K562 (cell line): ENCODE measurements around the gene SCAMP1. TPM values are rescaled to one million over a fixed set of nuclear protein-coding genes. Genes with fewer than 3 reads are reported as not detected.

Source experiments
- ATAC-seq: fragments of 200-7000 bp; cut with Tn5 transposase; 3 replicates; pipeline ENCODE4 v1.9.1; 2020; ENCODE audit warnings: moderate library complexity
- BruUV-seq: library from RNA; stranded (reverse); fragments of 400-500 nt; replicated peaks from 2 replicates; lab custom pipeline; 2021; lab: Mats Ljungman, UMichigan
- CTCF ChIA-PET: fragments of 300-600 bp; formaldehyde crosslinking; extraction: SDS; loops from one replicate; lab custom pipeline; 2021; ENCODE audit warnings: low intra/inter-chr PET ratio; lab: Yijun Ruan, JAX
- POLR2A ChIA-PET: fragments of 300-600, 350-650 bp; sonication (Branson Sonifier 250); formaldehyde crosslinking; extraction: SDS; loops from one replicate; lab custom pipeline; 2021; ENCODE audit warnings: antibody characterized with exemption, inconsistent platforms; lab: Yijun Ruan, JAX
- DNase-seq, 4 experiments: peaks; one replicate each; pipeline versions ENCODE4 v3.0.0 to v3.0.0-alpha.2; 2011 to 2018; ENCODE audit warnings: low spot score in 3 of 4, mixed read lengths in 3 of 4; ENCODE audit errors: extremely low read depth in 1 of 4
- FAIRE-seq: peaks from 2 replicates; lab custom pipeline; 2011; peaks lifted over from hg19 to GRCh38; lab: Jason Lieb, UNC
- H2AFZ ChIP-seq: 2 replicates; pipeline ENCODE4 v1.6.0; 2011; ENCODE audit warnings: low read depth, low read length, control low read depth, inconsistent platforms
- H3K27ac ChIP-seq: fragments of 200-600 bp; 3 replicates; pipeline ENCODE4 v1.8.0; 2011; ENCODE audit warnings: low read depth, mild to moderate bottlenecking, control low read depth, inconsistent platforms, low read length, moderate library complexity, mixed read lengths; ENCODE audit errors: extremely low read depth
- H3K27me3 ChIP-seq, 2 experiments: fragments of 300-600 bp in 1 of 2; 2 replicates in 1 of 2; 3 replicates in 1 of 2; pipeline versions ENCODE4 v1.6.0 to v1.8.0; 2011; ENCODE audit warnings: inconsistent platforms in 2 of 2, low read length in 2 of 2, mild to moderate bottlenecking in 1 of 2, mixed read lengths in 1 of 2, moderate library complexity in 1 of 2; ENCODE audit not compliant: control insufficient read depth in 2 of 2, insufficient read depth in 2 of 2
- H3K36me3 ChIP-seq: fragments of 300-600 bp; 3 replicates; pipeline ENCODE4 v1.8.0; 2011; ENCODE audit warnings: mild to moderate bottlenecking, low read length, inconsistent platforms; ENCODE audit not compliant: control insufficient read depth, insufficient read depth
- H3K4me1 ChIP-seq, 2 experiments: fragments of 200-600 bp in 1 of 2; replicated peaks in 1 of 2; 2 replicates in 1 of 2; 3 replicates in 1 of 2; pipeline versions ENCODE4 v1.5.1 to v1.8.0; 2011; ENCODE audit warnings: inconsistent platforms in 2 of 2, low read length in 2 of 2, mild to moderate bottlenecking in 1 of 2, mixed read lengths in 1 of 2, moderate library complexity in 1 of 2; ENCODE audit not compliant: control insufficient read depth in 2 of 2, insufficient read depth in 2 of 2
- H3K4me2 ChIP-seq: 2 replicates; pipeline ENCODE4 v1.6.1; 2011; ENCODE audit warnings: low read length, control low read depth, inconsistent platforms, mixed read lengths; ENCODE audit not compliant: insufficient read depth
- H3K4me3 ChIP-seq: fragments of 200-600 bp; sonication (generic), shearing (Covaris generic); 2 replicates; pipeline ENCODE4 v1.5.1; 2016; ENCODE audit warnings: control low read depth, inconsistent platforms
- H3K79me2 ChIP-seq: fragments of 200-600 bp; 3 replicates; pipeline ENCODE4 v1.8.0; 2011; ENCODE audit warnings: low read length, inconsistent platforms; ENCODE audit not compliant: control insufficient read depth, insufficient read depth
- H3K9ac ChIP-seq, 2 experiments: 2 replicates each; pipeline versions ENCODE4 v1.6.0 to v1.6.1; 2011; ENCODE audit warnings: low read depth in 2 of 2, low read length in 2 of 2, control low read depth in 1 of 2, inconsistent platforms in 1 of 2, mild to moderate bottlenecking in 1 of 2, mixed read lengths in 1 of 2; ENCODE audit not compliant: insufficient read depth in 1 of 2
- H3K9me1 ChIP-seq: one replicate; pipeline ENCODE4 v1.6.0; 2011; ENCODE audit warnings: inconsistent platforms, mild to moderate bottlenecking, low read length, moderate library complexity; ENCODE audit not compliant: control insufficient read depth, insufficient read depth
- H3K9me3 ChIP-seq: replicated peaks from 2 replicates; pipeline ENCODE4 v1.5.1; 2011; ENCODE audit warnings: low read depth, low read length, inconsistent platforms; ENCODE audit not compliant: control insufficient read depth, insufficient read depth
- H4K20me1 ChIP-seq: replicated peaks from 2 replicates; pipeline ENCODE4 v1.6.1; 2011; ENCODE audit warnings: low read length, inconsistent platforms, mixed read lengths; ENCODE audit not compliant: control insufficient read depth, insufficient read depth
- KDM5B ChIP-seq: fragments of 200-600 bp; sonication (generic); IDR thresholded peaks from 2 replicates; pipeline ENCODE4 v1.6.1; 2012; ENCODE audit warnings: low read depth, mild to moderate bottlenecking, moderate library complexity, low read length, control low read depth, inconsistent platforms; ENCODE audit not compliant: insufficient replicate concordance
- RBM17 ChIP-seq: fragments of 200-400 bp; formaldehyde crosslinking; IDR thresholded peaks from 2 replicates; pipeline ENCODE4 v1.6.1; 2017; ENCODE audit warnings: low read depth, mild to moderate bottlenecking, low read length, borderline replicate concordance
- WGBS: fragments of 100-300 bp; shearing (Covaris generic); methylation state at CpG from one replicate; pipeline ENCODE4 v1.1.6; 2016; ENCODE audit warnings: low coverage, mixed read lengths; ENCODE audit not compliant: insufficient coverage; ENCODE audit errors: missing lambda C conversion rate; 5-methylcytosine and 5-hydroxymethylcytosine counted together
- in situ Hi-C: fragments of 300-500 bp; cut with MboI; formaldehyde crosslinking; loops from 4 replicates; pipeline ENCODE4 v1.15.0; 2018; ENCODE audit warnings: inconsistent platforms, mixed read lengths
- intact Hi-C: fragments of 100-400 bp; cut with micrococcal nuclease; formaldehyde crosslinking; loops from 2 replicates; pipeline ENCODE4 v1.14.2; 2022
- polyA plus RNA-seq, 8 experiments: library from polyadenylated mRNA; depleted of rRNA in 4 of 8; stranded (reverse) in 5 of 8; unstranded in 3 of 8; fragments of >200 nt; fragmentation: Nextera tagmentation in 2 of 8; fragmentation: Illumina TruSeq in 1 of 8; extraction: Ambion mirVana in 2 of 8; extraction: Trizol in 1 of 8; gene quantifications; 2 replicates each; pipeline versions ENCODE4 v1.2.1 to v1.2.3, GENCODE V29; 2011 to 2014; ENCODE audit warnings: inconsistent platforms in 1 of 8, missing spikeins in 1 of 8
- total RNA-seq, 7 experiments: library from RNA; depleted of rRNA in 6 of 7; stranded (reverse); fragments of >200 nt in 6 of 7; fragmentation: Illumina TruSeq in 2 of 7; extraction: Trizol in 2 of 7; gene quantifications; 2 replicates each; pipeline versions ENCODE4 v1.2.1 to v1.2.3, GENCODE V29; 2011 to 2021; ENCODE audit warnings: low replicate concordance in 1 of 7
- TF ChIP-seq, protein P1 (sequence below): fragments of 200-400 bp; formaldehyde crosslinking; IDR thresholded peaks from 2 replicates; pipeline ENCODE4 v1.6.1; 2017; ENCODE audit warnings: mild to moderate bottlenecking, low read depth, low read length, moderate library complexity
- TF ChIP-seq, protein P2 (sequence below): fragments of 450-650 bp; formaldehyde crosslinking; IDR thresholded peaks from 2 replicates; pipeline ENCODE4 v1.4.0; 2022; ENCODE audit warnings: missing genetic modification characterization

The SCAMP1 gene
- total and polyA plus RNA-seq, 9 of the 15 experiments (the other 6 are each of a cell fraction or from before 2014, with no cell fraction given): 5.4 to 23.9 (median 13.8) TPM

DNA sequence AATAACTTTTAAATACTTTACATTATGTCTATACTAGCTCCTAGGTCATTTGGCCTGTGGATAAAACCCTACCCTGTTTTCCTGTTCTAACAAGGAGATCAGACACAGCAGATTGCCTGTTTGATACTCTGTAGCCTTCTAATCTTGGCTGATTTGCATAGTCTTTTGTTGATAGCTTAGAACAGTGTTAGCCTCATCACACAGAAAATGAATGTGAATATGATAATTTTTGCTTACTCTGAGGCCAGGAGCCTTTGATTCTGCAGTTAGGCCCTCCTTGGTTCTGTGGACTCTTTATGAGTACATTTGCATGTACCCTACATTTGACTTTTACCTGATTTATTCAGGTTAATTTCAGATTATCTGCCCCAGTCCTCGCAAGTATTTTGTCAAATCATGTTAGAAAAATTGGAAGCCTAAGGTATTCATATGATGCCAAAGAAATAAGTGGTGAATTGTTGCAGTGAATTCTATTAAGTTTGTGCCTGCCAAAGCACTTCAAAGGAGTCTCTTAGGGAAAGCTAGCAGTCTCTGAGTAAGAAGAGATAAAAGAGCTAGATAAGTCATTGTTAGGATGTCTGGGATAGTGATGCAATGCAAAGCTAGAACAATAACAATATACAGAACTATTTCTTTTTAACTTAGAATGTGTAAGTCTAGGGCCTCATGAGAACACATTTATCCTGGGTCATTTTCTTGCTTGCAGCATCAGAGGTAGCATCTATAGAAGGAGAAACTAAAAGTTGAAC lies 56.4 kb downstream of the SCAMP1 start (continued):
- TF ChIP-seq, protein P1, sequence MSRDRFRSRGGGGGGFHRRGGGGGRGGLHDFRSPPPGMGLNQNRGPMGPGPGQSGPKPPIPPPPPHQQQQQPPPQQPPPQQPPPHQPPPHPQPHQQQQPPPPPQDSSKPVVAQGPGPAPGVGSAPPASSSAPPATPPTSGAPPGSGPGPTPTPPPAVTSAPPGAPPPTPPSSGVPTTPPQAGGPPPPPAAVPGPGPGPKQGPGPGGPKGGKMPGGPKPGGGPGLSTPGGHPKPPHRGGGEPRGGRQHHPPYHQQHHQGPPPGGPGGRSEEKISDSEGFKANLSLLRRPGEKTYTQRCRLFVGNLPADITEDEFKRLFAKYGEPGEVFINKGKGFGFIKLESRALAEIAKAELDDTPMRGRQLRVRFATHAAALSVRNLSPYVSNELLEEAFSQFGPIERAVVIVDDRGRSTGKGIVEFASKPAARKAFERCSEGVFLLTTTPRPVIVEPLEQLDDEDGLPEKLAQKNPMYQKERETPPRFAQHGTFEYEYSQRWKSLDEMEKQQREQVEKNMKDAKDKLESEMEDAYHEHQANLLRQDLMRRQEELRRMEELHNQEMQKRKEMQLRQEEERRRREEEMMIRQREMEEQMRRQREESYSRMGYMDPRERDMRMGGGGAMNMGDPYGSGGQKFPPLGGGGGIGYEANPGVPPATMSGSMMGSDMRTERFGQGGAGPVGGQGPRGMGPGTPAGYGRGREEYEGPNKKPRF: no peak
- TF ChIP-seq, protein P2, sequence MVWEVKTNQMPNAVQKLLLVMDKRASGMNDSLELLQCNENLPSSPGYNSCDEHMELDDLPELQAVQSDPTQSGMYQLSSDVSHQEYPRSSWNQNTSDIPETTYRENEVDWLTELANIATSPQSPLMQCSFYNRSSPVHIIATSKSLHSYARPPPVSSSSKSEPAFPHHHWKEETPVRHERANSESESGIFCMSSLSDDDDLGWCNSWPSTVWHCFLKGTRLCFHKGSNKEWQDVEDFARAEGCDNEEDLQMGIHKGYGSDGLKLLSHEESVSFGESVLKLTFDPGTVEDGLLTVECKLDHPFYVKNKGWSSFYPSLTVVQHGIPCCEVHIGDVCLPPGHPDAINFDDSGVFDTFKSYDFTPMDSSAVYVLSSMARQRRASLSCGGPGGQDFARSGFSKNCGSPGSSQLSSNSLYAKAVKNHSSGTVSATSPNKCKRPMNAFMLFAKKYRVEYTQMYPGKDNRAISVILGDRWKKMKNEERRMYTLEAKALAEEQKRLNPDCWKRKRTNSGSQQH: no peak
- TF ChIP-seq, all 486 proteins: peak for 3

DNA sequence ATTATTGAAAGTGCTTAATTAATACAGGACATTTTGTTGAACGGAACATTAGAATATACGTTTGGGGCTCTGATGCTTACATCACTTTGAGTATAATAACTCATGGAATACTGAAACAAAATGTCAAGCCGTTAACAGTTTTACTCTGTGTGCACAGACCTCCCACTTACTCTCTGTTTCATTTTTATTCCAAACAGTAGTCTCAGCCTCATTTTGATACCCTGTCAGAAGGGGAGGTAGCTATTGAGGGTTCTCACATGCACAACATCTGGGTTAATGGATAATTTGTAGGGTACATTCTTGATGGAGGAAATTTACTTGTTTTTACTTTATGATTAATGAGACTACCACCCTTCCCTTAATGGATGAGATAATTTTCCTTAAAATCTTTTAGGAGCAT lies 59.0 kb downstream of the SCAMP1 start:
- TF ChIP-seq KDM5B (no peak), RBM17 (no peak)
- TF ChIP-seq, all 486 proteins: peak for 0

More for the DNA sequence above, 59.0 kb downstream of the SCAMP1 start:
- Histone ChIP-seq H4K20me1 (no peaks in the 10 kb centered on the region), H3K4me2 (no peak overlapping the region), H3K4me1 (no peaks in the 10 kb centered on the region), H3K9ac (no peak overlapping the region), H2AFZ (no peak overlapping the region), H3K27me3 (no peaks in the 10 kb centered on the region), H3K4me3 (no peak overlapping the region), H3K27ac (no peak overlapping the region), H3K9me1 (no peaks in the 10 kb centered on the region), H3K9me3 (no peaks in the 10 kb centered on the region), H3K79me2 (no peaks in the 10 kb centered on the region), H3K36me3 (peaks cover 14% of the 10 kb centered on the region)
- intact Hi-C loops (no loop called here), in situ Hi-C loops (no loop called here)
- no peak for ATAC-seq
- CTCF ChIA-PET: no interaction called here
- no TSS peak for BruUV-seq
- WGBS: 72% methylated on average over 3 of the region's 3 CpGs
- no peak for FAIRE-seq
- POLR2A ChIA-PET: interaction anchor here (0.8 kb wide), 1 partner anchor 9 kb away, joined by 3 read pairs; no protein-coding TSS in a partner anchor
- no peak for DNase-seq
